H9 (cell line): ENCODE results near the gene TMUB2. TPM values are rescaled to one million over a fixed set of nuclear protein-coding genes. Genes with fewer than 3 reads are reported as not detected.

Experiments used
- DNase-seq: peaks from one replicate; pipeline ENCODE4 v3.0.0-alpha.2; 2017
- H2AFZ ChIP-seq: one replicate; pipeline ENCODE4 v1.6.1; 2013; ENCODE audit warnings: mild to moderate bottlenecking, low read length, control low read depth, moderate library complexity
- H2AK5ac ChIP-seq: 2 replicates; pipeline ENCODE4 v1.6.1; 2013; ENCODE audit warnings: low read length, control low read depth, mixed read lengths; ENCODE audit not compliant: insufficient read length
- H2BK120ac ChIP-seq: one replicate; pipeline ENCODE4 v1.6.1; 2013; ENCODE audit warnings: low read depth, mild to moderate bottlenecking, low read length, control low read depth, inconsistent platforms; ENCODE audit not compliant: poor library complexity, severe bottlenecking
- H2BK12ac ChIP-seq: 2 replicates; pipeline ENCODE4 v1.6.1; 2013; ENCODE audit warnings: low read length, control low read depth, mixed read lengths, low read depth; ENCODE audit not compliant: insufficient read length
- H2BK15ac ChIP-seq: 2 replicates; pipeline ENCODE4 v1.6.1; 2013; ENCODE audit warnings: low read depth, low read length, control low read depth
- H2BK20ac ChIP-seq: one replicate; pipeline ENCODE4 v1.6.1; 2013; ENCODE audit warnings: low read depth, mild to moderate bottlenecking, low read length, control low read depth, inconsistent platforms; ENCODE audit not compliant: poor library complexity, severe bottlenecking
- H2BK5ac ChIP-seq: 2 replicates; pipeline ENCODE4 v1.6.1; 2013; ENCODE audit warnings: low read length, control low read depth, mixed read lengths; ENCODE audit not compliant: insufficient read length
- H3K14ac ChIP-seq: 2 replicates; pipeline ENCODE4 v1.6.1; 2013; ENCODE audit warnings: low read length, control low read depth; ENCODE audit not compliant: insufficient read depth
- H3K18ac ChIP-seq: 2 replicates; pipeline ENCODE4 v1.6.1; 2013; ENCODE audit warnings: low read depth, mild to moderate bottlenecking, mixed read lengths, low read length, control low read depth; ENCODE audit not compliant: insufficient read length
- H3K23ac ChIP-seq: 2 replicates; pipeline ENCODE4 v1.6.1; 2013; ENCODE audit warnings: low read length, control low read depth, mixed read lengths, low read depth; ENCODE audit not compliant: insufficient read length
- H3K23me2 ChIP-seq: 2 replicates; pipeline ENCODE4 v1.6.1; 2013; ENCODE audit warnings: low read depth, mild to moderate bottlenecking, mixed read lengths, low read length, control low read depth; ENCODE audit not compliant: insufficient read length, poor library complexity, severe bottlenecking
- H3K27ac ChIP-seq: 2 replicates; pipeline ENCODE4 v1.5.1; 2013; ENCODE audit warnings: low read length, control low read depth, mixed read lengths, low read depth; ENCODE audit not compliant: insufficient read length
- H3K27me3 ChIP-seq: 2 replicates; pipeline ENCODE4 v1.6.1; 2013; ENCODE audit warnings: low read length, control low read depth, inconsistent platforms; ENCODE audit not compliant: insufficient read depth
- H3K4ac ChIP-seq: 2 replicates; pipeline ENCODE4 v1.6.1; 2013; ENCODE audit warnings: low read depth, mild to moderate bottlenecking, control low read depth, inconsistent platforms, low read length, moderate library complexity
- H3K4me1 ChIP-seq: 2 replicates; pipeline ENCODE4 v1.6.1; 2013; ENCODE audit warnings: low read length, control low read depth, inconsistent platforms; ENCODE audit not compliant: insufficient read depth
- H3K4me2 ChIP-seq: 2 replicates; pipeline ENCODE4 v1.6.1; 2013; ENCODE audit warnings: low read length, control low read depth, mixed read lengths; ENCODE audit not compliant: insufficient read length, insufficient read depth
- H3K56ac ChIP-seq: 2 replicates; pipeline ENCODE4 v1.6.1; 2013; ENCODE audit warnings: low read depth, mild to moderate bottlenecking, mixed read lengths, low read length, control low read depth; ENCODE audit not compliant: insufficient read length
- H3K79me1 ChIP-seq: 2 replicates; pipeline ENCODE4 v1.6.1; 2013; ENCODE audit warnings: low read depth, mild to moderate bottlenecking, moderate library complexity, low read length, control low read depth, inconsistent platforms; ENCODE audit not compliant: insufficient read depth, poor library complexity, severe bottlenecking
- H3K79me2 ChIP-seq: 2 replicates; pipeline ENCODE4 v1.6.1; 2013; ENCODE audit warnings: low read length, control low read depth, inconsistent platforms; ENCODE audit not compliant: insufficient read depth
- H3K9ac ChIP-seq: 2 replicates; pipeline ENCODE4 v1.6.1; 2013; ENCODE audit warnings: low read length, control low read depth, mixed read lengths; ENCODE audit not compliant: insufficient read length; ENCODE audit errors: extremely low read depth
- H3K9me3 ChIP-seq: one replicate; pipeline ENCODE4 v1.6.1; 2013; ENCODE audit warnings: low read depth, low read length, inconsistent platforms; ENCODE audit not compliant: control insufficient read depth
- H3T11ph ChIP-seq: one replicate; pipeline ENCODE4 v1.6.1; 2013; ENCODE audit warnings: mild to moderate bottlenecking, low read length, control low read depth, inconsistent platforms
- H4K20me1 ChIP-seq: one replicate; pipeline ENCODE4 v1.6.1; 2013; ENCODE audit not compliant: control insufficient read depth, insufficient read length, insufficient read depth
- H4K5ac ChIP-seq: 2 replicates; pipeline ENCODE4 v1.6.1; 2013; ENCODE audit warnings: low read depth, mild to moderate bottlenecking, mixed read lengths, low read length, control low read depth; ENCODE audit not compliant: insufficient read length
- H4K8ac ChIP-seq: replicated peaks from 2 replicates; pipeline ENCODE4 v1.6.1; 2013; ENCODE audit warnings: low read length, control low read depth, mixed read lengths, low read depth; ENCODE audit not compliant: insufficient read length
- H4K91ac ChIP-seq: 2 replicates; pipeline ENCODE4 v1.6.1; 2013; ENCODE audit warnings: low read depth, mild to moderate bottlenecking, moderate library complexity, mixed read lengths, low read length, control low read depth; ENCODE audit not compliant: insufficient read length
- H3K27ac Mint-ChIP-seq, 3 experiments: 2 replicates in 2 of 3; 3 replicates in 1 of 3; pipeline ENCODE4 v1.8.0; 2020 to 2021; ENCODE audit warnings: mixed read lengths in 3 of 3, mild to moderate bottlenecking in 1 of 3, moderate library complexity in 1 of 3
- H3K27me3 Mint-ChIP-seq: 2 replicates; pipeline ENCODE4 v1.8.0; 2021; ENCODE audit warnings: low read depth, mild to moderate bottlenecking, moderate library complexity, mixed read lengths
- H3K36me3 Mint-ChIP-seq, 3 experiments: 2 replicates in 2 of 3; 3 replicates in 1 of 3; pipeline ENCODE4 v1.8.0; 2020 to 2021; ENCODE audit warnings: low read depth in 3 of 3, mixed read lengths in 3 of 3; ENCODE audit not compliant: insufficient read depth in 1 of 3
- H3K4me1 Mint-ChIP-seq, 2 experiments: 2 replicates each; pipeline ENCODE4 v1.8.0; 2020; ENCODE audit warnings: mixed read lengths in 2 of 2
- H3K4me3 Mint-ChIP-seq, 2 experiments: 2 replicates in 1 of 2; 3 replicates in 1 of 2; pipeline ENCODE4 v1.8.0; 2020 to 2021; ENCODE audit warnings: mild to moderate bottlenecking in 2 of 2, mixed read lengths in 2 of 2, moderate library complexity in 1 of 2
- H3K9me3 Mint-ChIP-seq, 2 experiments: 2 replicates in 1 of 2; 3 replicates in 1 of 2; pipeline ENCODE4 v1.8.0; 2020; ENCODE audit warnings: mild to moderate bottlenecking in 2 of 2, mixed read lengths in 2 of 2, moderate library complexity in 1 of 2
- CTCF ChIP-seq: fragments of 200-600 bp; sonication (generic); conservative IDR thresholded peaks from 3 replicates; pipeline ENCODE4 v1.8.0; 2021; ENCODE audit warnings: antibody characterized with exemption, mild to moderate bottlenecking
- WGBS: extraction: QIAGEN DNeasy Blood & Tissue Kit; methylation state at CpG from one replicate; pipeline ENCODE4 v1.1.7; 2013; ENCODE audit warnings: missing lambda C conversion rate, low lambda C conversion rate, mixed read lengths; ENCODE audit not compliant: insufficient read length; ENCODE audit errors: extremely low coverage; 5-methylcytosine and 5-hydroxymethylcytosine counted together
- total RNA-seq: library from RNA; stranded (reverse); gene quantifications from 2 replicates; pipeline ENCODE4 v1.2.1, GENCODE V29; 2021

The TMUB2 gene
- total RNA-seq, 1 experiment from 2014 or later = 22.9 TPM

GRCh38 chr17:44204441-44204882 lies 17.7 kb downstream of the TMUB2 start:
- Histone ChIP-seq H3K79me2 (no peaks in the 10 kb centered on the region), H3K79me1 (no peaks in the 10 kb centered on the region), H3T11ph (no peak overlapping the region), H2AK5ac (no peak overlapping the region), H2BK5ac (no peak overlapping the region), H2BK120ac (no peak overlapping the region), H2BK20ac (no peak overlapping the region), H4K5ac (no peak overlapping the region), H4K8ac (no peak overlapping the region), H4K91ac (no peak overlapping the region), H3K9me3 (no peaks in the 10 kb centered on the region), H3K4ac (no peak overlapping the region), H3K9ac (no peak overlapping the region), H3K14ac (no peak overlapping the region), H3K56ac (no peak overlapping the region), H3K4me2 (no peak overlapping the region), H3K27ac (no peak overlapping the region), H3K4me1 (no peaks in the 10 kb centered on the region), H2BK15ac (no peak overlapping the region), H3K23me2 (no peaks in the 10 kb centered on the region), H3K27me3 (no peaks in the 10 kb centered on the region), H4K20me1 (no peaks in the 10 kb centered on the region), H3K23ac (no peak overlapping the region), H3K18ac (no peak overlapping the region), H2BK12ac (no peak overlapping the region), H2AFZ (no peak overlapping the region)
- Mint-ChIP-seq H3K9me3 (no peaks in the 10 kb centered on the region), H3K27ac (peak overlapping the region in 1 of 3 experiments; percentile 40; a peak in 2 of 7 replicates), H3K4me3 (no peak overlapping the region), H3K36me3 (peaks cover 16 to 38% (median 24%) of the 10 kb centered on the region in 3 experiments), H3K4me1 (peaks cover 22 to 28% of the 10 kb centered on the region in 2 experiments), H3K27me3 (no peaks in the 10 kb centered on the region; the same call in 1 of the 2 replicates)
- DNase-seq = no peak
- no CpG with 5 or more reads among the region's 5 CpGs for WGBS
- no peak for TF ChIP-seq CTCF
